Measurements from ENCODE around the gene MRPL27.

MRPL27 gene

DNA sequence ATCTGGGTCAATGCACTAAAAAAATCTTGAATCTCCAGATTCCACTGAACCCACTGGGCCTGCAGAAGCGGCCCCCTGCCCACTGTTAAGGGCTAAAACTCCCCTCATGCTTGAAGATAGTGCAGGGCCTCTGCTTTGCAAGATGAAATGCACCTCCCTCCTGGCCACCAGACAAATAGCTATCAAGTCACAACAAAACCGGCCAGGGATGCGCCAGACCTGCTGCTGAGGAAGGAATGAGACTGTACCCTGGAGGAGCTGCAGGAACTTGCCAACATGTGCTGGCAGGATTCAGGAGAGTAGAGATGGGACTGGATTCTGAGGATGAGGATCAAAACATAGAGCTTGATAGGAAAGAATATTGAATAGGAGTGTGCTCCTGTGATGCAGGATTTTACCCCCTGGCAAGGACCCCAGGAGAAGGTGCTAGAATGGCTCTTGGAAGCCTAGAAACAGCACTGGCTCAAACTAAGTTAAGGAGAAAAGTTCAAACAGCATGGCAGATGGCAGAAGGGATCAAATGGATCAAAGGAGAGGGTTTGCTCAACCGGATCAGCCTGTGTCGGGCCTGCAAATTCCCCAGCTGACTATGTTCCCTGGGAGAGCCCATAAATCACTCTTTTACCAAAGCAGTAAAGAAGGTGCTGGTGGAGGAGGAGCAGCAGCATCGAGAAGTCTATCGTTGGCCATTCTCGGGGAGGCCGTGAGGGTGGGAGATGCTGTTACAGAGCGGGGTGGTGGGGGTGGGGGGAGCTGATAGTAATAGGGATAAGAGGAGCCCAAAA, 54.3 kb downstream of the MRPL27 start:
- H2AFZ ChIP-seq = no peak overlapping the region
- H3K27me3 ChIP-seq (ENCODE audit: control insufficient read depth, insufficient read depth, low read length) = no peaks in the 10 kb centered on the region
- no peaks in the 10 kb centered on the region for H3K4me1 ChIP-seq
- H3K9me3 ChIP-seq (ENCODE audit: control insufficient read depth, low read length) = no peaks in the 10 kb centered on the region
- H3K4me3 ChIP-seq (ENCODE audit: low read depth, low read length) = no peak overlapping the region
- H3K27ac ChIP-seq = no peak overlapping the region
- H3K4me2 ChIP-seq (ENCODE audit: low read length) = no peak overlapping the region
- TF ChIP-seq, protein P1, sequence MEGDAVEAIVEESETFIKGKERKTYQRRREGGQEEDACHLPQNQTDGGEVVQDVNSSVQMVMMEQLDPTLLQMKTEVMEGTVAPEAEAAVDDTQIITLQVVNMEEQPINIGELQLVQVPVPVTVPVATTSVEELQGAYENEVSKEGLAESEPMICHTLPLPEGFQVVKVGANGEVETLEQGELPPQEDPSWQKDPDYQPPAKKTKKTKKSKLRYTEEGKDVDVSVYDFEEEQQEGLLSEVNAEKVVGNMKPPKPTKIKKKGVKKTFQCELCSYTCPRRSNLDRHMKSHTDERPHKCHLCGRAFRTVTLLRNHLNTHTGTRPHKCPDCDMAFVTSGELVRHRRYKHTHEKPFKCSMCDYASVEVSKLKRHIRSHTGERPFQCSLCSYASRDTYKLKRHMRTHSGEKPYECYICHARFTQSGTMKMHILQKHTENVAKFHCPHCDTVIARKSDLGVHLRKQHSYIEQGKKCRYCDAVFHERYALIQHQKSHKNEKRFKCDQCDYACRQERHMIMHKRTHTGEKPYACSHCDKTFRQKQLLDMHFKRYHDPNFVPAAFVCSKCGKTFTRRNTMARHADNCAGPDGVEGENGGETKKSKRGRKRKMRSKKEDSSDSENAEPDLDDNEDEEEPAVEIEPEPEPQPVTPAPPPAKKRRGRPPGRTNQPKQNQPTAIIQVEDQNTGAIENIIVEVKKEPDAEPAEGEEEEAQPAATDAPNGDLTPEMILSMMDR (IDR thresholded peaks at IDR 0.05) = no peak
- no peaks in the 10 kb centered on the region for H3K36me3 ChIP-seq (ENCODE audit: control insufficient read depth, insufficient read depth, low read length)
- no peak overlapping the region for H3K9ac ChIP-seq
- H3K79me2 ChIP-seq = no peaks in the 10 kb centered on the region

All from parathyroid adenoma (tissue), 2 donors.